Ishikawa (cell line): Measurements from ENCODE around the gene ERN2.

ENCODE experiments used
- CEBPB ChIP-seq: IDR thresholded peaks from 2 replicates; pipeline ENCODE4 v1.6.1; 2012
- EP300 ChIP-seq: IDR thresholded peaks from 2 replicates; pipeline ENCODE4 v1.6.1; 2012; ENCODE audit warnings: borderline replicate concordance
- TCF12 ChIP-seq: IDR thresholded peaks from 2 replicates; pipeline ENCODE4 v1.6.1; 2012; ENCODE audit warnings: low read depth
- TF ChIP-seq, protein P1 (sequence below): IDR thresholded peaks from 2 replicates; pipeline ENCODE4 v1.6.1; 2012; ENCODE audit warnings: low read depth, mild to moderate bottlenecking

DNA sequence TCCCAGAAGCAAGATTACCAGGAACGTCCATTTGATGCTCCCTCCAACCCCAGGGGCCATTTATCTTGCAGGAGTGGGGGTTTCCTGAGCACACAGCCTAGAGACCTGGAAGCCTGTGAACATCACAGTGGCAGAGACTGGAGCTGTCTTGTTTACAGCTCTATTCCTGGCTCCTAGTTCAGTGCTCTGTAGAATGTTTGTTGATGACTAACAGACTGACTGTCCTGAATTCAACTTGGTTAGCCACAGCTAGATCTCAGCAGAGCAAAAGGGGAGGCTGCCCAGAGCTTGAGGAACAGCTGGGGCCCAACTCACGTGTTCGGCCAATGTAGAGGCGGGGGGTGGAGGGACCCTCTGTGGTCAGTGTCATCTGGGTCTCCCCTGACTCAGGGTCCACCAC lies 6.6 kb downstream of the ERN2 start:
- TF ChIP-seq, protein P1, sequence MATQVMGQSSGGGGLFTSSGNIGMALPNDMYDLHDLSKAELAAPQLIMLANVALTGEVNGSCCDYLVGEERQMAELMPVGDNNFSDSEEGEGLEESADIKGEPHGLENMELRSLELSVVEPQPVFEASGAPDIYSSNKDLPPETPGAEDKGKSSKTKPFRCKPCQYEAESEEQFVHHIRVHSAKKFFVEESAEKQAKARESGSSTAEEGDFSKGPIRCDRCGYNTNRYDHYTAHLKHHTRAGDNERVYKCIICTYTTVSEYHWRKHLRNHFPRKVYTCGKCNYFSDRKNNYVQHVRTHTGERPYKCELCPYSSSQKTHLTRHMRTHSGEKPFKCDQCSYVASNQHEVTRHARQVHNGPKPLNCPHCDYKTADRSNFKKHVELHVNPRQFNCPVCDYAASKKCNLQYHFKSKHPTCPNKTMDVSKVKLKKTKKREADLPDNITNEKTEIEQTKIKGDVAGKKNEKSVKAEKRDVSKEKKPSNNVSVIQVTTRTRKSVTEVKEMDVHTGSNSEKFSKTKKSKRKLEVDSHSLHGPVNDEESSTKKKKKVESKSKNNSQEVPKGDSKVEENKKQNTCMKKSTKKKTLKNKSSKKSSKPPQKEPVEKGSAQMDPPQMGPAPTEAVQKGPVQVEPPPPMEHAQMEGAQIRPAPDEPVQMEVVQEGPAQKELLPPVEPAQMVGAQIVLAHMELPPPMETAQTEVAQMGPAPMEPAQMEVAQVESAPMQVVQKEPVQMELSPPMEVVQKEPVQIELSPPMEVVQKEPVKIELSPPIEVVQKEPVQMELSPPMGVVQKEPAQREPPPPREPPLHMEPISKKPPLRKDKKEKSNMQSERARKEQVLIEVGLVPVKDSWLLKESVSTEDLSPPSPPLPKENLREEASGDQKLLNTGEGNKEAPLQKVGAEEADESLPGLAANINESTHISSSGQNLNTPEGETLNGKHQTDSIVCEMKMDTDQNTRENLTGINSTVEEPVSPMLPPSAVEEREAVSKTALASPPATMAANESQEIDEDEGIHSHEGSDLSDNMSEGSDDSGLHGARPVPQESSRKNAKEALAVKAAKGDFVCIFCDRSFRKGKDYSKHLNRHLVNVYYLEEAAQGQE, result no peak
- no peak for TF ChIP-seq TCF12
- TF ChIP-seq CEBPB, result no peak
- no peak for TF ChIP-seq EP300
